Measurements from ENCODE around the gene TECPR2. TPM values are rescaled to one million over a fixed set of nuclear protein-coding genes. Genes with fewer than 3 reads are reported as not detected.

The TECPR2 gene
- total and polyA plus RNA-seq, 2 donors from 2014 or later: 6.0 to 30.2 TPM

- intact Hi-C loops (cut with DNase I): no loop called here
- Histone ChIP-seq H3K4me3 (ENCODE audit: low read length in 3 of 3) (no peak overlapping the region), H3K9ac (ENCODE audit: low read length in 3 of 3) (no peak overlapping the region), H3K36me3 (ENCODE audit: control insufficient read depth in 2 of 3, insufficient read depth in 3 of 3, low read length in 3 of 3) (peaks cover 0 to 3% (median 0%) of the 10 kb centered on the region in 3 donors), H3K27me3 (ENCODE audit: control insufficient read depth, insufficient read depth, low read length) (no peaks in the 10 kb centered on the region), H3K9me3 (ENCODE audit: control insufficient read depth in 2 of 3, insufficient read depth in 1 of 3, low read length in 3 of 3) (no peaks in the 10 kb centered on the region), H3K27ac (ENCODE audit: low read depth in 2 of 2, low read length in 2 of 2) (no peak overlapping the region), H3K4me1 (ENCODE audit: control insufficient read depth in 2 of 3, insufficient read depth in 2 of 3, low read depth in 1 of 3, low read length in 3 of 3) (no peaks in the 10 kb centered on the region)
- FAIRE-seq: no peak
- no peak for TF ChIP-seq CTCF (IDR thresholded peaks at IDR 0.05; ENCODE audit: borderline replicate concordance, extremely low read depth, insufficient read depth)
- no peak for DNase-seq
Observed at GRCh38 chr14:102472791-102473150, 110.0 kb downstream of the TECPR2 start.

- Histone ChIP-seq H3K4me1 (ENCODE audit: control insufficient read depth in 2 of 3, insufficient read depth in 2 of 3, low read depth in 1 of 3, low read length in 3 of 3) (no peaks in the 10 kb centered on the region), H3K36me3 (ENCODE audit: control insufficient read depth in 2 of 3, insufficient read depth in 3 of 3, low read length in 3 of 3) (peaks cover 0 to 3% (median 0%) of the 10 kb centered on the region in 3 donors), H3K9me3 (ENCODE audit: control insufficient read depth in 2 of 3, insufficient read depth in 1 of 3, low read length in 3 of 3) (no peaks in the 10 kb centered on the region), H3K27ac (ENCODE audit: low read depth in 2 of 2, low read length in 2 of 2) (no peak overlapping the region), H3K27me3 (ENCODE audit: control insufficient read depth, insufficient read depth, low read length) (no peaks in the 10 kb centered on the region), H3K4me3 (ENCODE audit: low read length in 3 of 3) (no peak overlapping the region), H3K9ac (ENCODE audit: low read length in 3 of 3) (no peak overlapping the region)
- intact Hi-C loops (cut with DNase I): no loop called here
- no peak for TF ChIP-seq CTCF (IDR thresholded peaks at IDR 0.05; ENCODE audit: borderline replicate concordance, extremely low read depth, insufficient read depth)
- no peak for DNase-seq
- FAIRE-seq: no peak
Observed at GRCh38 chr14:102473559-102473958, 110.8 kb downstream of the TECPR2 start.

GRCh38 chr14:102474934-102475333 lies 112.2 kb downstream of the TECPR2 start:
- TF ChIP-seq CTCF (IDR thresholded peaks at IDR 0.05; ENCODE audit: borderline replicate concordance, extremely low read depth, insufficient read depth): no peak
- no peaks in the 10 kb centered on the region for H3K27me3 ChIP-seq (ENCODE audit: control insufficient read depth, insufficient read depth, low read length)
- FAIRE-seq (no peak), DNase-seq (no peak)
- no peak overlapping the region for H3K4me3 ChIP-seq (ENCODE audit: low read length in 3 of 3)
- peaks cover 0 to 3% (median 0%) of the 10 kb centered on the region in 3 donors for H3K36me3 ChIP-seq (ENCODE audit: control insufficient read depth in 2 of 3, insufficient read depth in 3 of 3, low read length in 3 of 3)
- H3K4me1 ChIP-seq (ENCODE audit: control insufficient read depth in 2 of 3, insufficient read depth in 2 of 3, low read depth in 1 of 3, low read length in 3 of 3): peaks cover 0 to 4% (median 0%) of the 10 kb centered on the region in 3 donors
- no peaks in the 10 kb centered on the region for H3K9me3 ChIP-seq (ENCODE audit: control insufficient read depth in 2 of 3, insufficient read depth in 1 of 3, low read length in 3 of 3)
- no peak overlapping the region for H3K9ac ChIP-seq (ENCODE audit: low read length in 3 of 3)
- intact Hi-C loops (cut with DNase I): no loop called here
- H3K27ac ChIP-seq (ENCODE audit: low read depth in 2 of 2, low read length in 2 of 2): no peak overlapping the region

- Histone ChIP-seq H3K4me3 (ENCODE audit: low read length in 3 of 3) (no peak overlapping the region), H3K36me3 (ENCODE audit: control insufficient read depth in 2 of 3, insufficient read depth in 3 of 3, low read length in 3 of 3) (peaks cover 0 to 3% (median 0%) of the 10 kb centered on the region in 3 donors), H3K27ac (ENCODE audit: low read depth in 2 of 2, low read length in 2 of 2) (no peak overlapping the region), H3K9me3 (ENCODE audit: control insufficient read depth in 2 of 3, insufficient read depth in 1 of 3, low read length in 3 of 3) (no peaks in the 10 kb centered on the region), H3K9ac (ENCODE audit: low read length in 3 of 3) (no peak overlapping the region), H3K4me1 (ENCODE audit: control insufficient read depth in 2 of 3, insufficient read depth in 2 of 3, low read depth in 1 of 3, low read length in 3 of 3) (peaks cover 0 to 4% (median 0%) of the 10 kb centered on the region in 3 donors), H3K27me3 (ENCODE audit: control insufficient read depth, insufficient read depth, low read length) (no peaks in the 10 kb centered on the region)
- FAIRE-seq (no peak), DNase-seq (no peak)
- TF ChIP-seq CTCF (IDR thresholded peaks at IDR 0.05; ENCODE audit: borderline replicate concordance, extremely low read depth, insufficient read depth): no peak
- intact Hi-C loops (cut with DNase I): no loop called here
Observed at GRCh38 chr14:102479107-102479506, 116.4 kb downstream of the TECPR2 start.
